T-helper 1 cell treated with Interleukin-12 subunit alpha and Interleukin-12 subunit beta and Interleukin-4 antibody, amounts not matched to agents 30 μg/mL and 1 μg/mL, for 36 hours (primary cell): ENCODE results near the gene TMEM272.

ENCODE experiments used
- H3K27ac Mint-ChIP-seq: one replicate; pipeline ENCODE4 v1.8.0; 2021; ENCODE audit warnings: mild to moderate bottlenecking, mixed read lengths
- H3K27me3 Mint-ChIP-seq: one replicate; pipeline ENCODE4 v1.8.0; 2021; ENCODE audit warnings: low read depth, mixed read lengths
- H3K36me3 Mint-ChIP-seq: one replicate; pipeline ENCODE4 v1.8.0; 2021; ENCODE audit warnings: low read depth, mixed read lengths
- H3K4me1 Mint-ChIP-seq: one replicate; pipeline ENCODE4 v1.8.0; 2021; ENCODE audit warnings: low read depth, mixed read lengths
- H3K4me3 Mint-ChIP-seq: one replicate; pipeline ENCODE4 v1.8.0; 2021; ENCODE audit warnings: mild to moderate bottlenecking, moderate library complexity, mixed read lengths
- H3K9me3 Mint-ChIP-seq: one replicate; pipeline ENCODE4 v1.8.0; 2021; ENCODE audit warnings: mixed read lengths

TMEM272 gene

GRCh38 chr13:51865838-51866237 lies 20.9 kb upstream of the TMEM272 start:
- Mint-ChIP-seq H3K9me3 (no peaks in the 10 kb centered on the region), H3K36me3 (no peaks in the 10 kb centered on the region)

GRCh38 chr13:51862957-51863356 lies 18.0 kb upstream of the TMEM272 start:
- Mint-ChIP-seq H3K27me3 (no peaks in the 10 kb centered on the region), H3K9me3 (no peaks in the 10 kb centered on the region), H3K4me1 (no peaks in the 10 kb centered on the region), H3K36me3 (no peaks in the 10 kb centered on the region), H3K27ac (no peak overlapping the region), H3K4me3 (no peak overlapping the region)

More at GRCh38 chr13:51865838-51866237, 20.9 kb upstream of the TMEM272 start:
- no peak overlapping the region for H3K4me3 Mint-ChIP-seq
- H3K27me3 Mint-ChIP-seq, result peaks cover 4% of the 10 kb centered on the region
- H3K27ac Mint-ChIP-seq, result no peak overlapping the region
- no peaks in the 10 kb centered on the region for H3K4me1 Mint-ChIP-seq

- Mint-ChIP-seq H3K27ac (no peak within 1 kb of the TSS), H3K36me3 (no peaks in the 10 kb centered on the region), H3K4me1 (no peaks in the 10 kb centered on the region), H3K27me3 (peaks cover 4% of the 10 kb centered on the region), H3K9me3 (no peaks in the 10 kb centered on the region), H3K4me3 (no peak within 1 kb of the TSS)
These were observed 16.8 kb upstream of the TMEM272 start, which contains the start of gene CCDC70 for GRCh38 chr13:51861723-51862300. TSS of gene CCDC70 (plus strand) at chr13:51861969. CDS start at chr13:51865412, 3,443 bp downstream.

GRCh38 chr13:51858433-51859247 lies 13.7 kb upstream of the TMEM272 start:
- Mint-ChIP-seq H3K36me3 (no peaks in the 10 kb centered on the region), H3K9me3 (no peaks in the 10 kb centered on the region), H3K27ac (no peak overlapping the region), H3K4me3 (no peak overlapping the region), H3K4me1 (no peaks in the 10 kb centered on the region), H3K27me3 (peaks cover 18% of the 10 kb centered on the region)

GRCh38 chr13:51856998-51857397 lies 12.0 kb upstream of the TMEM272 start:
- Mint-ChIP-seq H3K4me1 (no peaks in the 10 kb centered on the region), H3K36me3 (no peaks in the 10 kb centered on the region), H3K27ac (no peak overlapping the region), H3K9me3 (no peaks in the 10 kb centered on the region), H3K27me3 (peaks cover 18% of the 10 kb centered on the region), H3K4me3 (no peak overlapping the region)

GRCh38 chr13:51856027-51856736 lies 11.2 kb upstream of the TMEM272 start:
- no peaks in the 10 kb centered on the region for H3K9me3 Mint-ChIP-seq
- no peak overlapping the region for H3K4me3 Mint-ChIP-seq
- no peaks in the 10 kb centered on the region for H3K4me1 Mint-ChIP-seq
- H3K36me3 Mint-ChIP-seq, result no peaks in the 10 kb centered on the region
- no peak overlapping the region for H3K27ac Mint-ChIP-seq
- H3K27me3 Mint-ChIP-seq, result peaks cover 19% of the 10 kb centered on the region

- Mint-ChIP-seq H3K9me3 (no peaks in the 10 kb centered on the region), H3K4me3 (no peak overlapping the region), H3K36me3 (no peaks in the 10 kb centered on the region), H3K27ac (no peak overlapping the region), H3K4me1 (peaks cover 10% of the 10 kb centered on the region), H3K27me3 (peaks cover 17% of the 10 kb centered on the region)
These were observed 4.4 kb upstream of the TMEM272 start for GRCh38 chr13:51849145-51850101.

GRCh38 chr13:51848674-51849073 lies 3.7 kb upstream of the TMEM272 start:
- Mint-ChIP-seq H3K27me3 (peaks cover 17% of the 10 kb centered on the region), H3K4me1 (peaks cover 10% of the 10 kb centered on the region), H3K4me3 (no peak overlapping the region), H3K9me3 (no peaks in the 10 kb centered on the region), H3K36me3 (no peaks in the 10 kb centered on the region), H3K27ac (no peak overlapping the region)

- Mint-ChIP-seq H3K27ac (no peak overlapping the region), H3K36me3 (no peaks in the 10 kb centered on the region), H3K9me3 (no peaks in the 10 kb centered on the region), H3K27me3 (peaks cover 25% of the 10 kb centered on the region), H3K4me1 (peaks cover 10% of the 10 kb centered on the region), H3K4me3 (no peak overlapping the region)
These were observed 1.8 kb upstream of the TMEM272 start for GRCh38 chr13:51846756-51847155.

- Mint-ChIP-seq H3K27ac (no peak overlapping the region), H3K9me3 (no peaks in the 10 kb centered on the region), H3K4me3 (no peak overlapping the region), H3K4me1 (peaks cover 10% of the 10 kb centered on the region), H3K27me3 (peaks cover 21% of the 10 kb centered on the region), H3K36me3 (no peaks in the 10 kb centered on the region)
These were observed 769 bp upstream of the TMEM272 start for GRCh38 chr13:51845574-51846318.

- Mint-ChIP-seq H3K4me1 (peaks cover 8% of the 10 kb centered on the region), H3K27ac (no peak overlapping the region), H3K36me3 (no peaks in the 10 kb centered on the region), H3K27me3 (peaks cover 21% of the 10 kb centered on the region), H3K9me3 (no peaks in the 10 kb centered on the region), H3K4me3 (no peak overlapping the region)
These were observed 1.4 kb downstream of the TMEM272 start for GRCh38 chr13:51843529-51843928.

GRCh38 chr13:51841732-51842131 lies 3.2 kb downstream of the TMEM272 start:
- Mint-ChIP-seq H3K27me3 (peaks cover 21% of the 10 kb centered on the region), H3K9me3 (no peaks in the 10 kb centered on the region), H3K36me3 (no peaks in the 10 kb centered on the region), H3K4me3 (no peak overlapping the region), H3K4me1 (peaks cover 17% of the 10 kb centered on the region), H3K27ac (no peak overlapping the region)

GRCh38 chr13:51840917-51841316 lies 4.1 kb downstream of the TMEM272 start:
- Mint-ChIP-seq H3K27me3 (peaks cover 21% of the 10 kb centered on the region), H3K36me3 (no peaks in the 10 kb centered on the region), H3K27ac (no peak overlapping the region), H3K4me1 (peaks cover 19% of the 10 kb centered on the region), H3K9me3 (no peaks in the 10 kb centered on the region), H3K4me3 (no peak overlapping the region)
